CD8-positive, alpha-beta memory T cell (primary cell): ENCODE data around the gene CGNL1. TPM values are rescaled to one million over a fixed set of nuclear protein-coding genes. Genes with fewer than 3 reads are reported as not detected.

Experiments used
- CTCF ChIA-PET: fragments of 350-600 bp; sonication (Branson Sonifier 250); formaldehyde crosslinking; loops from one replicate; lab custom pipeline; 2021; ENCODE audit warnings: antibody characterized with exemption; lab: Charles Lee
- POLR2A ChIA-PET: fragments of 350-600 bp; sonication (Branson Sonifier 250); formaldehyde crosslinking; loops from one replicate; lab custom pipeline; 2021; ENCODE audit warnings: antibody characterized with exemption; lab: Charles Lee
- DNase-seq, 5 donors: peaks; one replicate each; pipeline versions ENCODE4 v3.0.0 to v3.0.0-alpha.2; 2020 to 2022; ENCODE audit warnings: mixed read lengths in 1 of 5
- H3K27ac ChIP-seq: one replicate; pipeline ENCODE4 v1.7.0; 2013; ENCODE audit warnings: low read depth, mild to moderate bottlenecking, low read length, moderate library complexity
- H3K27me3 ChIP-seq: 2 replicates; pipeline ENCODE4 v1.7.0; 2013; ENCODE audit warnings: low read length, mild to moderate bottlenecking; ENCODE audit not compliant: insufficient read depth, poor library complexity, severe bottlenecking
- H3K36me3 ChIP-seq: 2 replicates; pipeline ENCODE4 v1.7.0; 2013; ENCODE audit warnings: mild to moderate bottlenecking, low read length, moderate library complexity; ENCODE audit not compliant: insufficient read depth
- H3K4me1 ChIP-seq: 2 replicates; pipeline ENCODE4 v1.7.0; 2013; ENCODE audit warnings: mild to moderate bottlenecking, low read length, moderate library complexity; ENCODE audit not compliant: insufficient read depth
- H3K4me3 ChIP-seq: 2 replicates; pipeline ENCODE4 v1.7.0; 2013; ENCODE audit warnings: mild to moderate bottlenecking, low read length
- H3K9me3 ChIP-seq: 2 replicates; pipeline ENCODE4 v1.7.0; 2013; ENCODE audit warnings: mild to moderate bottlenecking, low read length
- H3K27ac Mint-ChIP-seq, 8 donors: one replicate each; pipeline ENCODE4 v1.8.0; 2020 to 2021; ENCODE audit warnings: mixed read lengths in 8 of 8, mild to moderate bottlenecking in 6 of 8, inconsistent platforms in 3 of 8, moderate library complexity in 3 of 8
- H3K27me3 Mint-ChIP-seq, 2 donors: one replicate each; pipeline ENCODE4 v1.8.0; 2020 to 2021; ENCODE audit warnings: mixed read lengths in 2 of 2, mild to moderate bottlenecking in 1 of 2, moderate library complexity in 1 of 2
- H3K36me3 Mint-ChIP-seq, 3 donors: one replicate each; pipeline ENCODE4 v1.8.0; 2020 to 2021; ENCODE audit warnings: mixed read lengths in 3 of 3, inconsistent platforms in 1 of 3, mild to moderate bottlenecking in 1 of 3
- H3K4me1 Mint-ChIP-seq, 3 donors: one replicate each; pipeline ENCODE4 v1.8.0; 2020 to 2021; ENCODE audit warnings: mixed read lengths in 3 of 3, inconsistent platforms in 1 of 3, mild to moderate bottlenecking in 1 of 3
- H3K4me3 Mint-ChIP-seq, 7 donors: one replicate each; pipeline ENCODE4 v1.8.0; 2020 to 2021; ENCODE audit warnings: mixed read lengths in 7 of 7, mild to moderate bottlenecking in 6 of 7, moderate library complexity in 4 of 7, inconsistent platforms in 2 of 7
- H3K9me3 Mint-ChIP-seq, 5 donors: one replicate each; pipeline ENCODE4 v1.8.0; 2020 to 2022; ENCODE audit warnings: mixed read lengths in 5 of 5, mild to moderate bottlenecking in 3 of 5, moderate library complexity in 2 of 5, inconsistent platforms in 1 of 5
- polyA plus RNA-seq: library from polyadenylated mRNA; unstranded; fragments of 300-500 nt; fragmentation: Illumina TruSeq; gene quantifications from one replicate; pipeline ENCODE4 v1.2.3, GENCODE V29; 2021
- total RNA-seq, 2 experiments: library from RNA; stranded (reverse); gene quantifications; one replicate each; pipeline ENCODE4 v1.2.3, GENCODE V29; 2021

Gene CGNL1
- total and polyA plus RNA-seq, 3 experiments from 2014 or later, result not detected

- no peaks in the 10 kb centered on the region for H3K9me3 Mint-ChIP-seq
- H3K27me3 ChIP-seq, result no peaks in the 10 kb centered on the region
Measured at GRCh38 chr15:57422113-57422754, 45.9 kb downstream of the CGNL1 start.

GRCh38 chr15:57423599-57424140, 47.4 kb downstream of the CGNL1 start:
- H3K9me3 Mint-ChIP-seq, result no peaks in the 10 kb centered on the region
- POLR2A ChIA-PET, result no interaction called here
- Histone ChIP-seq H3K4me3 (no peak overlapping the region), H3K27ac (no peak overlapping the region), H3K4me1 (no peaks in the 10 kb centered on the region), H3K9me3 (no peaks in the 10 kb centered on the region), H3K36me3 (no peaks in the 10 kb centered on the region), H3K27me3 (peaks cover 4% of the 10 kb centered on the region)
- CTCF ChIA-PET, result no interaction called here
- no peaks in the 10 kb centered on the region for H3K4me1 Mint-ChIP-seq
- DNase-seq, result no peak
- H3K36me3 Mint-ChIP-seq, result no peaks in the 10 kb centered on the region
- H3K4me3 Mint-ChIP-seq, result no peak overlapping the region
- H3K27ac Mint-ChIP-seq, result peak overlapping the region in 1 of 8 donors; percentile 69
- H3K27me3 Mint-ChIP-seq, result peaks cover 11 to 36% of the 10 kb centered on the region in 2 donors

More at GRCh38 chr15:57422113-57422754, 45.9 kb downstream of the CGNL1 start:
- CTCF ChIA-PET, result no interaction called here
- H3K27me3 Mint-ChIP-seq, result peaks cover 10 to 35% of the 10 kb centered on the region in 2 donors
- POLR2A ChIA-PET, result no interaction called here
- Histone ChIP-seq H3K4me3 (no peak overlapping the region), H3K9me3 (no peaks in the 10 kb centered on the region), H3K27ac (no peak overlapping the region), H3K4me1 (no peaks in the 10 kb centered on the region), H3K36me3 (no peaks in the 10 kb centered on the region)
- H3K4me1 Mint-ChIP-seq, result no peaks in the 10 kb centered on the region
- H3K4me3 Mint-ChIP-seq, result no peak overlapping the region
- DNase-seq, result no peak
- H3K27ac Mint-ChIP-seq, result no peak overlapping the region
- H3K36me3 Mint-ChIP-seq, result peaks cover 0 to 1% (median 0%) of the 10 kb centered on the region in 3 donors

- Histone ChIP-seq H3K27ac (no peak overlapping the region), H3K4me1 (no peaks in the 10 kb centered on the region), H3K9me3 (no peaks in the 10 kb centered on the region), H3K36me3 (no peaks in the 10 kb centered on the region), H3K4me3 (no peak overlapping the region), H3K27me3 (peaks cover 4% of the 10 kb centered on the region)
- Mint-ChIP-seq H3K4me1 (no peaks in the 10 kb centered on the region), H3K9me3 (no peaks in the 10 kb centered on the region), H3K27me3 (peaks cover 11 to 41% of the 10 kb centered on the region in 2 donors), H3K27ac (no peak overlapping the region), H3K4me3 (no peak overlapping the region), H3K36me3 (no peaks in the 10 kb centered on the region)
- ChIA-PET POLR2A (no interaction called here), CTCF (no interaction called here)
- DNase-seq, result no peak
Measured at GRCh38 chr15:57424628-57425405, 48.5 kb downstream of the CGNL1 start.

GRCh38 chr15:57425842-57426241, 49.5 kb downstream of the CGNL1 start:
- Mint-ChIP-seq H3K27ac (no peak overlapping the region), H3K4me1 (no peaks in the 10 kb centered on the region), H3K36me3 (no peaks in the 10 kb centered on the region), H3K9me3 (no peaks in the 10 kb centered on the region), H3K4me3 (no peak overlapping the region), H3K27me3 (peaks cover 8 to 42% of the 10 kb centered on the region in 2 donors)
- DNase-seq, result no peak
- ChIA-PET POLR2A (no interaction called here), CTCF (no interaction called here)
- H3K27ac ChIP-seq, result no peak overlapping the region
- H3K4me1 ChIP-seq, result no peaks in the 10 kb centered on the region
- no peaks in the 10 kb centered on the region for H3K36me3 ChIP-seq
- peaks cover 4% of the 10 kb centered on the region for H3K27me3 ChIP-seq
- H3K9me3 ChIP-seq, result no peaks in the 10 kb centered on the region
- no peak overlapping the region for H3K4me3 ChIP-seq

- no peak overlapping the region for H3K4me3 Mint-ChIP-seq
- ChIA-PET CTCF (no interaction called here), POLR2A (no interaction called here)
Measured at GRCh38 chr15:57427367-57427821, 51.1 kb downstream of the CGNL1 start.

GRCh38 chr15:57432141-57432741, 55.9 kb downstream of the CGNL1 start:
- H3K4me3 Mint-ChIP-seq, result no peak overlapping the region
- DNase-seq, result no peak
- Histone ChIP-seq H3K4me3 (no peak overlapping the region), H3K4me1 (no peaks in the 10 kb centered on the region), H3K27me3 (peaks cover 4% of the 10 kb centered on the region), H3K9me3 (no peaks in the 10 kb centered on the region), H3K36me3 (no peaks in the 10 kb centered on the region), H3K27ac (no peak overlapping the region)
- ChIA-PET POLR2A (no interaction called here), CTCF (no interaction called here)
- H3K4me1 Mint-ChIP-seq, result no peaks in the 10 kb centered on the region
- no peaks in the 10 kb centered on the region for H3K9me3 Mint-ChIP-seq
- H3K27me3 Mint-ChIP-seq, result peaks cover 8 to 61% of the 10 kb centered on the region in 2 donors
- H3K27ac Mint-ChIP-seq, result no peak overlapping the region
- H3K36me3 Mint-ChIP-seq, result no peaks in the 10 kb centered on the region

More at GRCh38 chr15:57427367-57427821, 51.1 kb downstream of the CGNL1 start:
- Histone ChIP-seq H3K4me3 (no peak overlapping the region), H3K27me3 (peaks cover 4% of the 10 kb centered on the region), H3K9me3 (no peaks in the 10 kb centered on the region), H3K4me1 (no peaks in the 10 kb centered on the region), H3K36me3 (no peaks in the 10 kb centered on the region), H3K27ac (no peak overlapping the region)
- peaks cover 8 to 55% of the 10 kb centered on the region in 2 donors for H3K27me3 Mint-ChIP-seq
- no peak overlapping the region for H3K27ac Mint-ChIP-seq
- H3K9me3 Mint-ChIP-seq, result no peaks in the 10 kb centered on the region
- DNase-seq, result no peak
- no peaks in the 10 kb centered on the region for H3K36me3 Mint-ChIP-seq
- H3K4me1 Mint-ChIP-seq, result no peaks in the 10 kb centered on the region

- H3K36me3 ChIP-seq, result no peaks in the 10 kb centered on the region
- ChIA-PET POLR2A (no interaction called here), CTCF (no interaction called here)
- no peaks in the 10 kb centered on the region for H3K27me3 ChIP-seq
- H3K4me1 Mint-ChIP-seq, result no peaks in the 10 kb centered on the region
- no peaks in the 10 kb centered on the region for H3K4me1 ChIP-seq
- H3K4me3 ChIP-seq, result no peak overlapping the region
- no peak overlapping the region for H3K27ac Mint-ChIP-seq
- H3K27ac ChIP-seq, result no peak overlapping the region
- no peak overlapping the region for H3K4me3 Mint-ChIP-seq
- H3K9me3 Mint-ChIP-seq, result no peaks in the 10 kb centered on the region
- DNase-seq, result no peak
- H3K27me3 Mint-ChIP-seq, result peaks cover 4 to 36% of the 10 kb centered on the region in 2 donors
- no peaks in the 10 kb centered on the region for H3K36me3 Mint-ChIP-seq
- no peaks in the 10 kb centered on the region for H3K9me3 ChIP-seq
Measured at GRCh38 chr15:57436166-57436565, 59.9 kb downstream of the CGNL1 start.

GRCh38 chr15:57436961-57437360, 60.7 kb downstream of the CGNL1 start:
- Mint-ChIP-seq H3K27ac (no peak overlapping the region), H3K4me1 (no peaks in the 10 kb centered on the region), H3K4me3 (no peak overlapping the region), H3K36me3 (no peaks in the 10 kb centered on the region), H3K27me3 (peaks cover 5 to 28% of the 10 kb centered on the region in 2 donors), H3K9me3 (no peaks in the 10 kb centered on the region)
- Histone ChIP-seq H3K4me1 (no peaks in the 10 kb centered on the region), H3K36me3 (no peaks in the 10 kb centered on the region), H3K4me3 (no peak overlapping the region), H3K27me3 (no peaks in the 10 kb centered on the region), H3K27ac (no peak overlapping the region), H3K9me3 (no peaks in the 10 kb centered on the region)
- POLR2A ChIA-PET, result no interaction called here
- DNase-seq, result no peak
- CTCF ChIA-PET, result no interaction called here
